CD1c-positive myeloid dendritic cell (primary cell): ENCODE data around the gene PIK3R6.

Experiments
- DNase-seq: peaks from one replicate; pipeline ENCODE4 v3.0.0-alpha.2; 2016; ENCODE audit errors: extremely low spot score

The PIK3R6 gene

GRCh38 chr17:8867361-8867981 is at the start of gene PIK3R6:
Gene PIK3R6, minus strand, starts transcription at chr17:8867674. Its CDS starts 17,880 bp downstream, at chr17:8849794.
- peak; percentile 52 for DNase-seq

DNA sequence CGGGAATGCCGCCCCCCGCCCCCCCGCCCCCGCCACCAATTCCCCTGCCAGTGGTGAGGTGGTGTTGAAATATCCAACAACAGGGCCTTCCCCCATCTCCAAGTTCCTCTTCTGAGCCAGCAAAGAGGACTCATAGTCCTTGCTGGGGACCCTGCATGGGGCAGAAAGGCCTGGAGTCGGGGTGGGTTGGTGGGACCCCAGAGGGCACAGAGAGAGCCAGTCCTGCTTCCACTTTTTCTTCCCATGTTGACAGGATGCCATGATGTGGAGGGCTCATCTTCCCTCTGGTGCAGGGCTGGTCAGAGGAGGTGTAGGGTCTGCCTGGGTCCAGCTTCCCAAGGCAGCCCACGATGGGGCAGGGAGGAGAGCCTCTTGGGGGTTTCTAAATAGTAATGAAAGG is 49.0 kb upstream of the PIK3R6 start:
- DNase-seq = peak; percentile 73

- no peak for DNase-seq
These were observed 47.1 kb upstream of the PIK3R6 start for GRCh38 chr17:8914554-8914953.

- no peak for DNase-seq
These were observed 46.4 kb upstream of the PIK3R6 start for GRCh38 chr17:8913879-8914278.

DNA sequence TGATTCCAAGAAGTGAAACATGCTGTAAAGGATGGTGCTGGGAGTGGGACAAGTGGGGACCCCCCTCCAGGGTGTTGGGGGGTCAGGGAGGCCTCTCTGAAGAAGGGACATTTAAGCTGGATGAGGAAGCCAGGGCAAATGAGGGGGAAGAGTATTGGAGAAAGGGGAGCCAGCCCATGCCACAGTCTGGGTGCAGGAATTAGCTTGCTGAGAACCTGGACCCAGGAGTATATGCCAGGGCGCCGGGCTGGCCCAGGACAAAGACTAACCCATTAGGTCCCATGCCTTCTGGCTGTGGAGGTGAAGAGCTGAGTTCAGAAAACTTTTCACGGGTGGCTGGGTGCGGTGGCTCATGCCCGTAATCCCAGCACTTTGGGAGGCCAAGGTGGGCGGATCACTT is 45.6 kb upstream of the PIK3R6 start:
- DNase-seq = no peak

- DNase-seq = no peak
These were observed 44.9 kb upstream of the PIK3R6 start for GRCh38 chr17:8912084-8912981.

- no peak for DNase-seq
These were observed 43.6 kb upstream of the PIK3R6 start for GRCh38 chr17:8910969-8911604.

GRCh38 chr17:8909586-8910270 is 42.3 kb upstream of the PIK3R6 start:
- DNase-seq = peak; percentile 39

GRCh38 chr17:8905331-8905730 is 37.9 kb upstream of the PIK3R6 start:
- no peak for DNase-seq

DNA sequence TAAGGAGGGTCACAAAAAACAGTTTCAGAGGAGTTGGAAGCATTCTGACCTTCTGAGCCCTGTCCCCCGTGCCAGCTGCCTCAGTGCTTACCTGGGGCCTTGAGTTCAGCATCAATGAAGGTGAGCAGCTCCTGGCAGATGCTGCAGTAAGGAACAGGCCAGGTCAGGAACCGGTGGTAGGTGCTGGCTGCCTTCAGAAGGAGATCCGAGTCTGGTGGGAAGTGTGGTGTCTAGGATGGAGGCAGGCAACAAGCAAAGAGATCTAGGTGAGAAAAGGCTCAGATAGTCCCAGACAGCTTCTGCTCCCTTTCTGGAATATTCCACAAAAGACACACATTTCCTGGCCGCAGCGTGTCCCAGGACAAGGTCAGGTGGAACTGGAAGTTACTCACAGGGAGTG is 37.2 kb upstream of the PIK3R6 start:
- no peak for DNase-seq

DNA sequence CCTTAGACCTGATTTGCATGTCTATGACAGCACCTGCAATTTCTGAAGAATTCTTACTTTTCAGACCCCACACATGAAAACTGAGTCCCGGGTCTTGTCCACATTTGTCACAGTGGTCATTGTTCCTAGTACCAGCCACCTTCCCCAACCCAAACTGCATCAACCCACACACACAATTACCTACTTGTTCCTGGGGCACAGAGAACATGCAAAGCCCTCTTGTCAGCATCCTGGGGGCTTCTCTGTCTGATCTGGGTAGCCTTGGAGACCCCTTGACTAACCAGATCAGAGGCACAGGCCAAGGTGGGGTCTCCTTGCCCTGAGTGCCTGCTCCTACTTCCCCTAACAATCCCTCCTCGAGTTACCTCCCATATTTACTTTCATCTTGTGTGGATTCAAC is 36.7 kb upstream of the PIK3R6 start:
- DNase-seq = no peak

DNA sequence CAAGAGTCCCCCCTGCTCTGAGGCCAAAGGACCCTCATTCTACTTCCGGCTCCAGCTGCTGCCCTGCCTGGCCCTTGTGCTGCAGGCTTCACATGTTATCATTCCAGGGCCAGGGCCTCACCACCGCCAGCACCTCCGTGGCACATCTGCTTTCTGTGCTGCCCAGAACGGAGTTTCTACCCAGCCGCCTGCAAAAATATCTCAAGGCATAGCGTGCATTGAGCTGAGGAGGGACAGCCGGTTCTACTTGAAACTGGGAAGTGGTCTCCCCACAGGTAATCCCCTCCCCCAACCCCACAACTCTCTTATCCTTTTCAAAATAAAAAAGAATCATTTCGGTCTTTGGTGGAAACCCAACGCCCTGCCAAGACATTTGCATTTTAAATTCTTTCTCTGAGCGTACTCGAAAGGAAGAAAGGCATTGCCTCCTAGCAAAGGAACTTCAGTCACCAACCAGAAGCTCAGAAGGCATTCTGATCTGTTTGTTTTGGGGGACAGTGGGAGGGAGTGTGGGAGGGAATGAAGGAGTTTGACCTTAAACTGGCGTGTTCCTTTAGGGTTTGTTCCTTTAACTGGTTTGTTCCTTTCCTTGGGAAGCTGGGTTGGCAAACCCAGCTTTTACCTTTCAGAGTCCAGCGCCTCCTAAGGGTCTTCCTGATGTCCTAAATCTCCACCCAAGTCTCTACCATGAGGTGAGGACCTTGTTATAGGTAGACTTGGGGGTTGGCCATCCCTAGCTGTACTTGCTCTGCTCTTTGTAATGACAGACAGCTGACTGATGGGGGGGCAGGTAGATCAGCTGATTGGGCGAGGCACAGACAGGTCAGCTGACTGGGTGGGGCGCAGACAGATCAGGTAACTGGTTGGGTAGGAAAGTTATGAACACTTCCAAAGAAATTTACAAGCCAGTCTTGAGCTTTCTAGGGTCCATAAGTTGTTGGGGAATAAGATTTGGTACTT is 33.4 kb upstream of the PIK3R6 start:
- DNase-seq = peak; percentile 52

DNA sequence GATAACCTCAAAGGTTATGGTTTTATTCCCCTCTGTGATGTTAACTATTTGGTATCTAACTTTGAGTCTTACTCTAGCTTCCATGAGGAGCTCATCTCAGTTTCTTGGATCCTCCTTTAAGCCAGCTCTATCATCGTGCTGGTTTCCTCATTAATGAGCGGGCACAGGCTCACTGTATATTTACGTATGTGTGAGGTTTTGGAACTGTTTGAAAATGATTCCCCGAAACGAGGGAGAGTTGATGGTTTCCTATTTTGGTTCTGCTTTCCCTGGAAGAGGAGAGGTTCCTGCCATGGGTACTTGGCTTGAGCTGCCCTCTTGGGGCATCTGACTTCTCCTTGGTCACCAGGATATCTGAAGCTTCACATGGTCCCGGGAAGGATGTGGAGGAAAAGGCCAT is 32.7 kb upstream of the PIK3R6 start:
- DNase-seq = peak; percentile 84

DNA sequence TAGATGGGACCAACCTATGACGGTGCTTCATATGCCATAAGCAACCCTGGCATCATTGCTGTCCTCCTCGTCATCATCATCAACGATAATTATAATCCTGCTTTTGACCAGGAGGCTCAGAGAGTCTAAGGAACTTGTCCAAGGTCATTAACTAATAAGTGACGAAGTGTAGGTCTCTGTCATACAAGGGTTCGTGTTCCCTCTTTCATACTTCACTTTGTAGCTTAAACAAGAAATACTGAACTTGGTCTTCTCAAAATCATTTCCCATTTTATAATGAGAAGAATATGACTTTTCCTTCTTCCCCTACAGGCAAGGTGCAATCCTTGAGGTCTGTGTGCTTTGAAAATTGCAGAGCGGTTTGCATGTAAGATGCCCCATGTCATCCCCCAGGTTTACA is 31.2 kb upstream of the PIK3R6 start:
- DNase-seq = peak; percentile 70

GRCh38 chr17:8898126-8898525 is 30.7 kb upstream of the PIK3R6 start:
- no peak for DNase-seq

GRCh38 chr17:8896641-8897635 is 29.5 kb upstream of the PIK3R6 start:
- no peak for DNase-seq

- DNase-seq = no peak
These were observed 28.6 kb upstream of the PIK3R6 start for GRCh38 chr17:8896087-8896486.

GRCh38 chr17:8894673-8895578 is 27.5 kb upstream of the PIK3R6 start:
- peak; percentile 67 for DNase-seq

GRCh38 chr17:8894202-8894671 is 26.8 kb upstream of the PIK3R6 start:
- no peak for DNase-seq
